H1 (cell line): Measurements from ENCODE around the gene TBX15. TPM values are rescaled to one million over a fixed set of nuclear protein-coding genes. Genes with fewer than 3 reads are reported as not detected.

ENCODE experiments used
- CTCF ChIA-PET: fragments of 300-600 bp; sonication (Branson Sonifier 250); formaldehyde crosslinking; loops from one replicate; lab custom pipeline; 2021; ENCODE audit not compliant: partially characterized antibody; lab: Charles Lee
- POLR2A ChIA-PET: fragments of 300-600 bp; sonication (Branson Sonifier 250); formaldehyde crosslinking; loops from one replicate; lab custom pipeline; 2021; ENCODE audit warnings: inconsistent platforms; ENCODE audit not compliant: partially characterized antibody; lab: Charles Lee
- DNase-seq, 2 experiments: peaks; one replicate each; pipeline versions ENCODE4 v3.0.0 to v3.0.0-alpha.2; 2010 to 2022; ENCODE audit warnings: low spot score in 2 of 2, low read depth in 1 of 2, mixed read lengths in 1 of 2
- FAIRE-seq: peaks from 2 replicates; lab custom pipeline; 2011; peaks lifted over from hg19 to GRCh38; lab: Jason Lieb, UNC
- H2AFZ ChIP-seq: 2 replicates; pipeline ENCODE4 v1.8.1; 2012; ENCODE audit warnings: low read length, inconsistent platforms
- H2AK5ac ChIP-seq: 2 replicates; pipeline ENCODE4 v1.6.1; 2013; ENCODE audit warnings: low read depth, low read length
- H2BK120ac ChIP-seq: replicated peaks from 2 replicates; pipeline ENCODE3; 2013; ENCODE audit warnings: low read depth, low read length, inconsistent platforms
- H2BK12ac ChIP-seq: 2 replicates; pipeline ENCODE4 v1.6.1; 2013; ENCODE audit warnings: low read depth, low read length
- H2BK15ac ChIP-seq: 2 replicates; pipeline ENCODE4 v1.6.1; 2013; ENCODE audit warnings: low read length
- H2BK20ac ChIP-seq: 2 replicates; pipeline ENCODE4 v1.6.1; 2013; ENCODE audit warnings: low read length
- H2BK5ac ChIP-seq: 2 replicates; pipeline ENCODE4 v1.6.1; 2013; ENCODE audit warnings: low read depth, low read length
- H3K14ac ChIP-seq: 2 replicates; pipeline ENCODE4 v1.6.1; 2013; ENCODE audit warnings: inconsistent platforms; ENCODE audit not compliant: insufficient read length
- H3K18ac ChIP-seq: 2 replicates; pipeline ENCODE4 v1.6.1; 2013; ENCODE audit warnings: low read length; ENCODE audit errors: extremely low read depth
- H3K23ac ChIP-seq: 2 replicates; pipeline ENCODE4 v1.6.1; 2013; ENCODE audit warnings: inconsistent platforms; ENCODE audit not compliant: insufficient read length
- H3K23me2 ChIP-seq: 2 replicates; pipeline ENCODE4 v1.6.1; 2013; ENCODE audit warnings: low read depth, low read length
- H3K27ac ChIP-seq: 2 replicates; pipeline ENCODE4 v1.6.1; 2011; ENCODE audit warnings: low read depth, low read length, inconsistent platforms
- H3K27me3 ChIP-seq, 4 experiments: replicated peaks in 1 of 4; 1 replicate in 1 of 4; 2 replicates in 3 of 4; pipeline versions ENCODE4 v1.6.1 to v1.8.1; 2011 to 2013; ENCODE audit warnings: low read length in 3 of 4, mild to moderate bottlenecking in 3 of 4, inconsistent platforms in 2 of 4, mixed read lengths in 2 of 4, moderate library complexity in 1 of 4; ENCODE audit not compliant: control insufficient read depth in 3 of 4, insufficient read depth in 3 of 4; ENCODE audit errors: extremely low read depth in 1 of 4
- H3K36me3 ChIP-seq, 4 experiments: 2 replicates each; pipeline versions ENCODE4 v1.6.1 to v1.8.1; 2011 to 2013; ENCODE audit warnings: mild to moderate bottlenecking in 4 of 4, low read length in 3 of 4, moderate library complexity in 2 of 4, control low read depth in 1 of 4, inconsistent platforms in 1 of 4; ENCODE audit not compliant: insufficient read depth in 4 of 4, control insufficient read depth in 2 of 4
- H3K4ac ChIP-seq: replicated peaks from 2 replicates; pipeline ENCODE3; 2013; ENCODE audit warnings: low read length, low read depth, mixed read lengths, inconsistent platforms; ENCODE audit not compliant: insufficient read length
- H3K4me1 ChIP-seq, 4 experiments: replicated peaks in 1 of 4; 1 replicate in 1 of 4; 2 replicates in 3 of 4; pipeline versions ENCODE4 v1.6.1 to v1.8.1; 2011 to 2013; ENCODE audit warnings: low read length in 3 of 4, inconsistent platforms in 2 of 4, mixed read lengths in 1 of 4; ENCODE audit not compliant: insufficient read depth in 4 of 4, control insufficient read depth in 3 of 4
- H3K4me2 ChIP-seq, 2 experiments: 2 replicates each; pipeline versions ENCODE4 v1.6.1 to v1.8.1; 2011 to 2013; ENCODE audit warnings: low read depth in 2 of 2, low read length in 2 of 2, control low read depth in 1 of 2, inconsistent platforms in 1 of 2, mild to moderate bottlenecking in 1 of 2; ENCODE audit not compliant: insufficient read depth in 1 of 2
- H3K4me3 ChIP-seq, 4 experiments: fragments of 200-600, 300-600 bp in 1 of 4; sonication (generic), shearing (Covaris generic), sonication (Bioruptor Twin) in 1 of 4; 2 replicates each; pipeline versions ENCODE4 v1.5.1 to v1.8.1; 2011 to 2016; ENCODE audit warnings: low read length in 4 of 4, low read depth in 3 of 4, control low read depth in 2 of 4, inconsistent platforms in 2 of 4, mild to moderate bottlenecking in 2 of 4, mixed read lengths in 1 of 4, moderate library complexity in 1 of 4; ENCODE audit not compliant: insufficient read depth in 2 of 4; ENCODE audit errors: extremely low read depth in 1 of 4
- H3K56ac ChIP-seq: replicated peaks from 2 replicates; pipeline ENCODE3; 2013; ENCODE audit warnings: low read depth, mild to moderate bottlenecking, mixed read lengths, low read length, inconsistent platforms; ENCODE audit not compliant: insufficient read length
- H3K79me1 ChIP-seq: 2 replicates; pipeline ENCODE4 v1.6.1; 2013; ENCODE audit warnings: low read depth, low read length, control low read depth
- H3K79me2 ChIP-seq, 2 experiments: 2 replicates each; pipeline versions ENCODE4 v1.6.1 to v1.8.1; 2012 to 2013; ENCODE audit warnings: low read length in 2 of 2, mild to moderate bottlenecking in 2 of 2, inconsistent platforms in 1 of 2; ENCODE audit not compliant: insufficient read depth in 2 of 2, control insufficient read depth in 1 of 2
- H3K9ac ChIP-seq, 4 experiments: replicated peaks in 1 of 4; 1 replicate in 1 of 4; 2 replicates in 3 of 4; pipeline versions ENCODE4 v1.6.1 to v1.8.1; 2011 to 2013; ENCODE audit warnings: low read depth in 3 of 4, low read length in 3 of 4, control low read depth in 2 of 4, mild to moderate bottlenecking in 2 of 4, moderate library complexity in 2 of 4, inconsistent platforms in 1 of 4; ENCODE audit errors: extremely low read depth in 1 of 4
- H3K9me3 ChIP-seq, 2 experiments: 2 replicates each; pipeline versions ENCODE4 v1.6.1 to v1.8.1; 2012 to 2013; ENCODE audit warnings: mild to moderate bottlenecking in 2 of 2, moderate library complexity in 2 of 2, control low read depth in 1 of 2, inconsistent platforms in 1 of 2, low read depth in 1 of 2, low read length in 1 of 2, mixed read lengths in 1 of 2; ENCODE audit not compliant: insufficient read depth in 2 of 2
- H4K20me1 ChIP-seq, 2 experiments: replicated peaks in 1 of 2; 2 replicates each; pipeline versions ENCODE3 to v1.8.1; 2011 to 2013; ENCODE audit warnings: inconsistent platforms in 2 of 2, low read length in 2 of 2, mild to moderate bottlenecking in 1 of 2; ENCODE audit not compliant: insufficient read depth in 2 of 2, control insufficient read depth in 1 of 2
- H4K5ac ChIP-seq: 2 replicates; pipeline ENCODE4 v1.6.1; 2013; ENCODE audit warnings: low read length, low read depth, mixed read lengths, inconsistent platforms; ENCODE audit not compliant: insufficient read length
- H4K8ac ChIP-seq: 2 replicates; pipeline ENCODE4 v1.8.0; 2013; ENCODE audit warnings: mild to moderate bottlenecking, moderate library complexity, low read length, inconsistent platforms; ENCODE audit not compliant: insufficient read depth; ENCODE audit errors: extremely low read depth
- H4K91ac ChIP-seq: replicated peaks from 2 replicates; pipeline ENCODE3; 2013; ENCODE audit warnings: low read length, mixed read lengths, inconsistent platforms; ENCODE audit not compliant: insufficient read length
- NANOG ChIP-seq: IDR thresholded peaks from 2 replicates; pipeline ENCODE4 v1.6.1; 2011; ENCODE audit warnings: low read length, low read depth, mild to moderate bottlenecking, inconsistent platforms; ENCODE audit not compliant: insufficient read depth, poor library complexity, severe bottlenecking
- USF2 ChIP-seq: IDR thresholded peaks from 2 replicates; pipeline ENCODE4 v1.6.1; 2011; ENCODE audit warnings: low read length, improper control_type of control experiment
- WGBS, 2 experiments: shearing (Covaris generic) in 1 of 2; methylation state at CpG; one replicate each; pipeline versions ENCODE4 v1.1.6 to v1.1.7; 2013 to 2015; ENCODE audit warnings: low lambda C conversion rate in 2 of 2, mixed read lengths in 2 of 2, inconsistent platforms in 1 of 2, low coverage in 1 of 2, missing lambda C conversion rate in 1 of 2; ENCODE audit not compliant: insufficient replicate concordance in 2 of 2, insufficient coverage in 1 of 2, insufficient read length in 1 of 2; ENCODE audit errors: extremely low coverage in 1 of 2, missing lambda C conversion rate in 1 of 2; 5-methylcytosine and 5-hydroxymethylcytosine counted together
- polyA plus RNA-seq, 7 experiments: library from polyadenylated mRNA; depleted of rRNA in 3 of 7; stranded (reverse) in 5 of 7; unstranded in 2 of 7; fragments of >200 nt in 5 of 7; fragments of 200-250 nt in 2 of 7; gene quantifications; 1 replicate in 5 of 7; 2 replicates in 1 of 7; 4 replicates in 1 of 7; pipeline versions ENCODE4 v1.2.1 to v1.2.3, GENCODE V29; 2011 to 2013; ENCODE audit warnings: missing spikeins in 2 of 7, mixed read lengths in 2 of 7
- total RNA-seq: library from RNA; stranded (reverse); fragmentation: NEBNext Ultra II Directional; extraction: Animal tissue kit (Norgen Biotek cat#: 25700); gene quantifications from 2 replicates; pipeline ENCODE4 v1.2.1, GENCODE V29; 2021

TBX15 gene
- total and polyA plus RNA-seq, 2 of the 8 experiments (the other 6 are each of a cell fraction or from before 2014, with no cell fraction given), result 0.14 to 0.24 TPM

DNA sequence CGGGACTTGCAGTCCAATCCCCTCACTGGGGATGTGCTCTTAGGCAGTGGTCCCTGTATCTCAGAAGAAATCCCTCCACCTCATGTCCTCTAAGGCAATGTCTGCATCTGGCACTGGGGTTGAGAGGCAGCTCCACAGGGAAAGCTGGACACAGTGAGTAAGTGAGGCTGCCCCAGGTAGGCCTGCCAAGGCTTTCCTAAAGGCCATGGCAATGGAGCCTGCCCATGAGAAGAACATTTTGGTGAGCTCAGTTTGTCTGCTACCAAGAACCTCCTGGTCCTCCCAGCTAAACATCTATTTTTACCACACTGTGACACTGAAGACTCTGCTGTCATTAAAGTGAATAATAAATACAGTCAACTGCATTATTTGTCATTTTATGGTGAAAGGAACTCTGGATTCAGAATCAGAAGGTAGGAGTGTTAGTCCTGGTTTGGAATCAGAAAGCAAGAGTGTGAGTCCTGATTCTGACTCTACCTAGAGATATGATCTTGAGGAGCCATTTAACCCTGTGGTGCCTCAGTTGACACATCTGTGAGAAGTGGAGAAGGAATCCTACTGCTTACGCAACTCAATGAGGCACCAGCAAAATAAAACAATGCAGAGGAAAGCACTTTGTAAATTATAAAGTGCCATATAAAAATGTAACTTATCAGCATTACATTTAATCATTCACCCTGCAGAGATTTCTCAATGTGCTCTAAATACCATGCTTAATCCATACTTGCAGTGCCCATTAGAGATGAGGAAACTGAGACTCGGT is 41.0 kb downstream of the TBX15 start:
- no peaks in the 10 kb centered on the region for H3K4me1 ChIP-seq
- H2AFZ ChIP-seq, result no peak overlapping the region
- H3K4me2 ChIP-seq, result no peak overlapping the region
- H2BK20ac ChIP-seq, result no peak overlapping the region
- H3K4me3 ChIP-seq, result no peak overlapping the region
- no peak overlapping the region for H3K9ac ChIP-seq
- peak overlapping the region; percentile 39; the same call in 1 of the 2 replicates for H4K8ac ChIP-seq
- CTCF ChIA-PET, result no interaction called here
- H3K14ac ChIP-seq, result no peak overlapping the region
- no peaks in the 10 kb centered on the region for H3K79me1 ChIP-seq
- H3K56ac ChIP-seq, result no peak overlapping the region
- peaks cover 0 to 4% of the 10 kb centered on the region in 2 experiments; a peak in 1 of 4 replicates for H3K9me3 ChIP-seq
- no peaks in the 10 kb centered on the region; the same call in 1 of the 2 replicates for H3K23me2 ChIP-seq
- no peak overlapping the region for H2BK5ac ChIP-seq
- H3K27me3 ChIP-seq, result no peaks in the 10 kb centered on the region
- H3K18ac ChIP-seq, result no peak overlapping the region
- no peak overlapping the region for H2BK120ac ChIP-seq
- DNase-seq (no peak), FAIRE-seq (no peak)
- H3K79me2 ChIP-seq, result no peaks in the 10 kb centered on the region
- 0 out of 2 replicates have a peak overlapping the region, but pooled peaks have one; percentile 65 for H2BK15ac ChIP-seq
- no peaks in the 10 kb centered on the region for H3K36me3 ChIP-seq
- H2BK12ac ChIP-seq, result no peak overlapping the region
- H2AK5ac ChIP-seq, result no peak overlapping the region
- H4K20me1 ChIP-seq, result no peaks in the 10 kb centered on the region
- no peak overlapping the region for H4K5ac ChIP-seq
- WGBS, 2 experiments, result 82% methylated on average over 3 of the region's 3 CpGs; no CpG with 5 or more reads in 1 of the 2 experiments
- H4K91ac ChIP-seq, result no peak overlapping the region
- no peak overlapping the region for H3K23ac ChIP-seq
- H3K4ac ChIP-seq, result no peak overlapping the region
- no peak overlapping the region for H3K27ac ChIP-seq
- POLR2A ChIA-PET, result no interaction called here
- no peak for TF ChIP-seq NANOG
- TF ChIP-seq USF2, result no peak
